Fibroblast of skin of left biceps (primary cell): ENCODE data around the gene PTGIS.
A peak's percentile ranks its signal among the peaks of the same experiment; 100 is the strongest.

Source experiments
- DNase-seq, 2 experiments: peaks; one replicate each; pipeline ENCODE4 v3.0.0-alpha.2; 2013; ENCODE audit warnings: low read depth in 2 of 2

The PTGIS gene

DNA sequence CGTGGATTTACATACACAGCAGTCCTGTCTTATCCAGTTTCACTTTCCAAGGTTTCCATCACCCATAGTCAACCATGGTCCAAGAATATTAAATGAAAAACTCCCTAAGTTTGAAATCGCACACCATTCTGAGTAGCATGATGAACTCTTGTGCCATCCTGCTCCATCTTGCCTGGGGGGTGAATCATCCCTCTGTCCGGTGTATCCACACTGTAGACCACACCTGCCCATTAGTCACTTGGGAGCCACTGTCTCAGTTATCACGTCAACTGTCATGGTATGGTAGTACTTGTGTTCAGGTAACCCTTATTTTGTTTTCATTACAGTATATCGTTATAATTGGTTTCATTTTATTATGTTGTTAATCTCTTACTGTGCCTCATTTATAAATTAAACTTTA lies 38.5 kb downstream of the PTGIS start:
- DNase-seq: no peak

DNA sequence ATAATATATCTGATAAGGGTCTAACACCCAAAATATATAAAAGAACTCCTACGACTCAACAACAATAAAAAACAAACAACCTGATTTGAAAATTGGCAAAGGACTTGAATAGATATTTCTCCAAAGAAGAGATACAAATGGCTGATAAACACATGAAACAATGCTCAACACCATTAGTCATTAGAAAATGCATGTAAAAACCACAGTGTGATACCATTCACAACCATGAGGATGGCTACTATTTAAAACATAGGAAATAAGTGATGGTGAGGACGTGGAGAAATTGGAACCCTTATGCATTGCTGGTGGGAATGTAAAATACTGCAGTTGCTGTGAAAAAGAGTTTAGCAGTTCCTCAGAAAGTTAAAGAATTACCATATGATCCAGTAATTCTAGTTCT lies 41.4 kb downstream of the PTGIS start:
- DNase-seq: no peak

DNA sequence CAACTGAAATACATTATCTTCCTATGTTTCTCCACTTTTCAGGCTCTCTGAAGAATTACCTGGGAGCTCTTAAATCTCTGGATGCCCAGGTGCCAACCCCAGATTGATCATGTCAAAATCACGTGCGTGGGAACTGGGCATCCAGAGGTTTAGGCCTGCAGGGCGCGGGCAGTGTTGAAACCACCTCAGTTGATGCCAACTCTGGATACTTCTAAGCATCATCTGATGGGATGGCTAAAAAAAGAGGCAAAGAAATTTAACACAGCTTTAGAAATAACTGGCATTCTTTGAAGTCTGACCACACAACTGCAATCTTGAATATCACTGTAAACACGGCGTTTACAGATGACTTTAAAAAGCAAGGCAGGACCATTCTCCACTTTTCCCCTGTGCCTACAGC lies 41.9 kb downstream of the PTGIS start:
- no peak for DNase-seq

DNA sequence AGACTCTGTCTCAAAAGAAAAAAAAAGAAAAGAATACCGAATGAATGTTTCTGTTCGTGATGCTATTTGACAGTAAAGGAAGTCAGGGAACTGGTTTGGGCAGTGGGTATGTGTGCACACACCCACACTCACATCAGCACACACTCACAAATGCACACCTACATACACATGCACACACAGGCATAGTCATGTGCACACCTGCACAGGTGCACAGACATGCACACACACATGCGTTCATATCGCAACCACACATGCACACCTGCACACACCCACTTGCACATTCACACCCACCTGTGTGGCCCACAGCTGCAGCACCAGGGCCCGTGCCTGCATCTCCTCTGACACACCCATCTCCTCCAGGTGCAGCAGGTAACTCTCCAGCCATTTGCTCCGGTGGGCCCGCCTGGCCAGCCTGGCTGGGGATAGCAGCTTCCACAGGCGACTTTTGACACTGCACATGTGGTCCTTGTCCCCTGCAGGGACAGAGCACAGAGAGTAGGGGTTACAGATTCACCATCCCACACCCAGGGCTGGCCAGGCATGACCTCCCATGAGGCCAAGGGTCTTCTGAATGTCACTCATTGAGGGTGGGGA lies 44.1 kb downstream of the PTGIS start:
- DNase-seq: no peak

DNA sequence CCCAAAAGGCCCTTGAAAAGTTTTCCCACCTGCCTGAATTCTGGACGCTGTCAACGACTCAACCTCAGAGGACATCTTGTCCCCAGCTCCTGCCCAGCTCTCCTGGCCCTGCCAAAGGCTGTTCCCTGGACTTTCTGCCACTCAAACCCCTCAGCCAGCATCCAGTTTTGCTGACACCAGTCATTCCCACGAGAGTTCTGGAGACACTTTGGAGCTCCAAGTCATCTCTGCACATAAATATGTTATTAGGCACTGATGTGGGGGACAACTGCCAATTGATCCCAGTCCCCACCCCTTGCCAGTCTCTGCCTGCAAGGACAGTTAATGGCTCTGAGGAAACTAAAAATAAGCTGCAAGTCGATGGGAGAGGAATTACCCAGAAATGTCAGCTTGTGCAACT lies 46.6 kb downstream of the PTGIS start:
- DNase-seq: no peak

DNA sequence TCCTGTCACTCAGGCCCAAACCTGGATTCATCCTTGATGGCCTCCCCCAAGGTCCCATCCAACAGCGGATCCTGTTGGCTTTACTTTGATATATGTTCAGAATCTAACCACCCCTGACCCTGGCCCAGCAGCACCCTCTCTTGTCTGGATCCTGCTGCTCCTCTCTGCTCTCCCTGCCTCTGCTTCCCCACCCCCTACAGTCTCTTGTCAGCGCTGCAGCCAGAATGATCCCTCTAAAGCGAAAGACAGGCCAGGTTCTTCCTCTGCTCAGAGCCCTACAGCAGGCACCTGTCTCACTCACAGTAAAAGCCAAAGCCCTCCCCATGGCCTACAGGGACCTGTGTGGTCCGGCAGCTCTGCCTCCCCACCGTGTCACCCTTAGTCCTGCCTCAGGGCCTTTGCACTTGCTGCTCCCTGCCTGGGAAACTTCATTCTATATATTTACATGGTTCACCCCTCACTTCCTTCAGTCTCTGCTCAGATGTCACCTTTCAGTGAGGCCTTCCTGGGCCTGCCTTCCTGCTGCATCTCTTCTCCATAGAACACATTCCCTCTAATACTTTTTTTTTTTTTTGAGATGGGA lies 48.1 kb downstream of the PTGIS start:
- DNase-seq: no peak

DNA sequence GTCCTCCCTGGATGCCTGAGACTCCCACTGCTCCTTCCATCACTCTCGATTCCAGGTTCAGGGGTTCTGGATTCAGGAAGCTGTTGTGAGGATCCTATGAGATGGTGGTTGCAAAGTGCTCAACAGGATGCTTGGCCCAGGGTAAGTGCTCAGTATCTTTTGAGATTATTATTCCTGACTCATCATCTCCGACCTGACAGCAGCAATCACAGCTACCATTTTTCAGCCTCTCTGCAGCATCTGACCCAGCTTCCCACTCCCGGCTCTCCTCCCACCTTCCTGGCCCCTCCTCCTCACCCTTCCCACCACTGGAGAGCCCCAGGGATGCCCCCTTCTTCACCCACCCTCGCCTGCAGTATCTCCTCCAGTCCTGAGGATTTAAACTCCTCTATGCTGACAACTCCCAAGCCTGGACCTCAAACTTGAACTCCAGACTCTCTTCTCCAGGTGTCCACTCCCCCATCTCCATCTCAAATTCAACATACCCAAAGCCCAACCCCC lies 48.7 kb downstream of the PTGIS start:
- DNase-seq: no peak

DNA sequence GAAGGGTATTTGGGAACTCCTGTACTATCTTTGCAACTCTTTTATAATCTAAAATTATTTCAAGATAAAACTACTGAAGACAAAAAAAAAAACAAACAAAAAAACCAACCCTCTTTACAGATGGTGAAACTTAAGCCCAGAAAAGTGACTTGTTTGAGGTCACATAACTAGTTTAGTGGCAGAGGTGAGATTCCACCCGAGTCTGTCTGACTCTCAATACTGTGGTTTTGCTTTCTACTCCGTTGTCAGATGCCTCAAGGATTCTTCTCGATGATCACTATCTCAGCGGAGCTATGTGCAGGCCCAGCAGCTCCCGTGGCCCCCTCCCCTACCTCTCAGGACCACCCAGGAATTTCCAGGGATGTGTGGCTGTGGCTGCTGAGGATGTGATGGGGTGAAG lies 49.4 kb downstream of the PTGIS start:
- no peak for DNase-seq

DNA sequence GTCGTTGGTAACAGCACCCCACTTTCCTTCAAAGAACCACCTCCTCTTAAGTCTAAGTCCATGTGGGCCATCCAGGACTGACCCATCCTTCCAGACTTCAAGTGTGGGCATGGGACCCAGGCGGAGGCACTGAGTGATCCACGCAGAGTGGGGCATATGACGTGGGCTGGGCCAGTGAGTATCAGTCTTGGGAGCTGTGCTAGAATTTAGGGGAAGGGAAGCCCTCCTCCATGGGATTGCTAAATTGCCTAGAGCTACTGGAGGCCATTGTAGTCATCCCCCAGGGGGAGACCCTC lies 50.2 kb downstream of the PTGIS start:
- no peak for DNase-seq

DNA sequence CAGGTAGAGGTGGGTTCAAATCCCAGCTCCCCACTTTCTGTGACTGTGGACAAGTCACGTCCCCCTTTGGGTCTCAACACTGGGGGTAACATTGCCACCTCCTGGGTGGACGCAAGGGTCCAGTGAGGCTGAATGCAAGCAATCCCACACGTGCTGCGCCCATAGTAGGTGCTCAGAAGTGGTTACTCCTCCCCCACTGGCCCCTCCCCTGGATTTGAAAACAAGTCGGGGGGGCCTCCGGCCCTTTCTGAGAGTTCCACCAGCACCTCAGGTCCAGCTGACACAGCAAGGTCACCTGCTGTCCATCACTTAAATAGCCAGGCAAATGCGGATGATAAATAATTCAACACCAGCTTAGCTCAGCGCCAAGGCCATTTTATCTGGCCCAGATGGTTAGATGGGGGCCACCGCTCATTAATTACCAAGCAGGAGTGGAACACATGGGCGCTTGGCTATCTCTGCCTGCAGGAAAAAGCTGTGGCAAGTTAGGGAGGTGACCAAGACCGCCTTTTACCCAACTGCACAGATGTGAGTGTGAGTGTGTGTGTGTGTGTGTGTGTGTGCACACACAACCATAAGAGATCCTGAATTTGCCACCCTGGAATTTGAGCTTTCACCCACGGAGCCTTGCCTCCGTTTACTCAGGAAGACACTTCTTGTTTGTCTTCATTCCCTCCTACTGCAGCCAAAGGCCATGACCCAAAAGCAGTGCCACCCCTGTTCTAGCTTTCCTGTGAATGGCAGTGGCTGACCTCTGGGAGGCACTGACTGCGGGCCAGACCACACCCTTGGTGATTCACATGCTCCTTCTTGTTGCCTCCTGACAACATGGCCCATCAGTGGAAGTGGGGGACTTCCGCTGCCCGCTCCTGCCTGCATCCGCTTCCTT lies 50.8 kb downstream of the PTGIS start:
- no peak for DNase-seq

DNA sequence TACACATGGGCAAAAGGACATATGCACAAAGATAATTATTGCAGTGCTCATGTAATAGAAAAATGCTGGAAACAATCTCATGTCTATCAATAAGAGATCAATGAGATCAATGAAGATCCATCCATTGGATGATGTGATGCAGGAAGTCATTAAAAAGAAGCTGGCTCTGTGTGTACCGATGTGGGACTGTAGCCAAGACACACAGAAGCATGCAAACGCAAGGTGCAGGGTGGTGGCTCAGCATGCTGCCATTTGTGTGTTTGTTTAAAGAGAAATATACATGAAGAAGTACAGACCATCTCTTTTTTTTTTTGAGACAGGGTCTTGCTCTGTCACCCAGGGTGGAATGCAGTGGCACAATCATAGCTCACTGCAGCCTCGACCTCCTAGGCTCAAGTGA lies 52.4 kb downstream of the PTGIS start:
- DNase-seq: no peak

DNA sequence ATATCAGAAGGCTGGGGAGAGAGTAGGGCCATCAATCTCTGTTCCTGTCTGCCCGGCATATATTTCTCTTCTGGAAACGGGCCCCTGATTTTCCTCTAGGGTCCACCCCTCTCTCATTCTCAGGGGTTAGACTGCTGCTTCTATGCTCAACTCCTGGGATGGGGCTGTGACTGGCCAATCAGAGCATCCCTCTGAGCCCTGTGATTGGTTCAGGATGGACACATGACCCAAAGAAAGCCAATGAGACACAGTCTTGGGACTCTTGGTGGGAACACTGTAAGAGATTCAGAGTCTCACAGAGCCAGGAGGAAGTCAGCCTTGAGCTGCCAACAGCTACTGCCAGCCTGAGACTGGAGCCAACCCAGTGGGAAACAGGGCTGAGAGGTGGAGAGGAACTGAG lies 54.4 kb downstream of the PTGIS start:
- DNase-seq: no peak

DNA sequence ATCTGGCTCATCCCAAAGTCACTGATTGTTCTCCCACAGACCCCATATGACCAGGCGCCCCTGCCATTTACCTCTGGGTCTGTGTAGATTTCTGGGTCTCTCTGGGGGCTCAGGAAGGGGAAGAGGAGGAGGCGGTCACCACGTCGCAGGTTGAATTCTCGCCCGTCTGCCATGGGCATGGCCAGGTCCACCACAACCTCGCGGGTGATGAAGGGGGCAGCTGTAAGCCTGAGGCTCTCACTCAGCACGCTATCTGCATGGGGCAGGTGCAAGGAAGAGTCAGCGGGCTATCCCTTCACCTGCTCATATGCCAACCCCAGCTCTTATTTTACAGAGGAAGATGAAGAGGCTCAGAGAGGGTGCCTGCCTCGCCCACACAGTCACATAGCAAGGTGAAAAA lies 54.9 kb downstream of the PTGIS start:
- DNase-seq: no peak

DNA sequence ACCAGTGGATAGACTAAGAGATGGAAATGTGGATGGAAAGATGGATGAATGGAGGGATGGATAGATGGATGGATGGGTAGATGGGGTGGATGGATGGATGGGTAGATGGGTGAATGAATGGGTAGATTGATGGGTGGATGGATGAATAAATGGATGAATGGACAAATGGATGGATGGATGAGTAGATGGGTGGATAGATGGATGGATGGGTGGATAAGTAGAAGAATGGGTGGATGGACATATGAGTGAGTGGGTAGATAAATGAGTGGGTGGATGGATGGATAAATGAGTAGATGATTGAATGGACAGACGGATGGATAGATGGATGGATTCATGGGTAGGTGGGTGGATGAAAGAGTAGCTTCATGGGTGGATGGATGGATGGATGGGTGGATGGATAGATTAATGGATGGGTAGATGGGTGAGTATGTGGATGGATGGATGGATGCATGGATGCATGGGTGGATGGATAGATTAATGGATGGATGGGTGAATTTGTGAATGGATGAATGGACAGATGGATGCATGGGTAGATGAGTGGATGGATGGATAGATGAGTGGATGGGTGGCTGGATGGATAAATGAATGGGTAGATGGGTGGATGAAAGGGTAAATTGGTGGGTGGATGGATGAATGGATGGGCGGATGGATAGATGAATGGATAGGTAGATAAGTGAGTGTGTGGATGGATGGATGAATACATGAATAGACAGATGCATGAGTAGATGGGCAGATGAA lies 56.0 kb downstream of the PTGIS start:
- no peak for DNase-seq

DNA sequence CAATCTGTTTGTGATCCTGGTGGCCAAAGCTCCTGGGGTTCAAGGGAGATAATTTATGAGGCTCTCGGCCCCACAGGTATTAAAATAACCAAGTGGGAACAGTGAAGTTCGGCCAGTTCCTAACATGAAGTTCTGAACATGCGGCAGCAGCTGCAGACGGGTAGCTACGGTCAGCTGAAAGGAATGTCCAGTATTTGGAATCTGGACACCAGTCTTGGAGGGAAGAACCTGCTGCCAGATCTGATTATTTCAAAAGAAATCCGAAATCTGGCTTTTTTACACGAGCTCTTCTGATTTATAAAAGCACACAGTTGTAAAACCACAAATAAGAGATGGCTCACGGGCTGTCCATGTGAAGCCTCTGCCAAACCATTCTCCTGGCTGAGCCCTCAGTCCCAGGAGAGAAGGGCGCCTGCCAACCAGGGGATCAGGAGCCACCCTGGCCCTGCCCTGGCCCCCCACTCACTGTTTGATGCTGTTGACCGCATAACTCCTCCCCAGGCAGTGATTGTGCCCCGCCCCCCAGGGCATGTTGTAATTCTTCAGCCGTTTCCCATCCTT lies 57.3 kb downstream of the PTGIS start:
- DNase-seq: peak; percentile 45 to 55

DNA sequence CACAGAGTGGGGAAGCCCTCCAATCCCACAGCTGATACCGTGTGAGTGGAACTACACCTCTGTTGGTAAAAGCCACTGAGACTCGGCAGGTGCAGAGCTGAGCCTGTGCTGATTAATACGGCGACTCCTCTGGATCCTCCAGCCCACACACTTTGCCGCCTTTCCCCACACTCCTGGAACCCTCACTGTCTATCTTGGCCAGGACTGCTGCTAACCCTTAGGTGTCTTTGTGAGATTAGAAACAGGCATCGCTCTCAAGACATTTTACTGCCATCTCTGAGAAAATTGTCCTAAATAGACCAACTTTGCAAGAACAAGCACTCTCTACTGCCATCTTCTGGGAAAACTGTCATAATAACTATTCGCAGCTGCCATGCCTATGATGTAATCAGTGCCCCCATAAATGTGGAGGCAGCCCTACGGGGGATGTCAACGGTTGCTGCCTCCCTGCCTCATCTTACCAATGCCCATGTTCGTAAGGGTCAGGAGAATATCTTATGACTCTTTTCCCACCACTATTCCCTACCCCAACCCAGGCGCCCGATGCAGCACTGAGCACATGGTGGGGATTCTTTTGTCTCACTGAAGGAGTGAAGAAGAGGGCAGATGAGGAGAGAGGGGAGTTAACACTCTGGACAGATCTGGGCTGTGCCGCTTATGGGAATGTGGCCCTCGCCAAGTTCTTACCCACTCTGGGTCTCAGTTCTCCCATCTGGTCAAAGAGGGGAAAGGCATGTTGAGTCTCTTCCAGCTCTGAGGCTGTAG lies 59.3 kb downstream of the PTGIS start:
- DNase-seq: no peak

DNA sequence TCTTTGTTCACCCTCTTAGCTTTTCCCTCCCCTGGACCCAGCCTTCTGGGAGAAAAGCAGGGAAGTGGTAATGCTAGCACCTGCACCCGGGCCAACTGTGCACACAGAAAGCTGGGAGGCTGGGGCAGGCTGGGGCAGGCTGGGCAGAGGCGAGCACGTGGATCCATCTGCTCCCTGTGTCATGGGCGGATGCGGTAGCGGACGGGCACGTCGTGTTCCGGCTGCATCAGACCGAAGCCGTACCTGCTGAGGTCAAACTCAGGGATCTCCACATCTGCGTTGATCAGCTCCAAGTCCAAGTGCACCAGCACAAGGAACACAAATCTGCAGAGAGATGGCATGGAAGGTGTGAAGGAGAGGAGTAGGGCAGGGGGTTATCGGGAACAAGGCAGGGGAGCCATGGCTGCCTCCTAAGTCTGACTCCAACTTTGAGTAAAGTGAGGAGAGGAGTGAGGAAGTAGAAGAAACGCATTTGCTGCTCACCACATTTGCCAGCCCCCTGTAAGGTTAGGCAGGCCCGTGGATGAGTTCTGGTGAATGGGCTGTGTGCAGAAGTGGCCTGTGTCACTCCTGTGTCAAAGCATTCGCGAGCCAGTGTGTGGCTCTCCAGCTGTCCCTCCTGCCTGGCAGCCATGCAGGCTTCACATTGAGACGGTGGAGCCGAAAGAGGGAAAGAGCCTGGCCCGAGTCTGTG lies 60.0 kb downstream of the PTGIS start:
- DNase-seq: no peak

DNA sequence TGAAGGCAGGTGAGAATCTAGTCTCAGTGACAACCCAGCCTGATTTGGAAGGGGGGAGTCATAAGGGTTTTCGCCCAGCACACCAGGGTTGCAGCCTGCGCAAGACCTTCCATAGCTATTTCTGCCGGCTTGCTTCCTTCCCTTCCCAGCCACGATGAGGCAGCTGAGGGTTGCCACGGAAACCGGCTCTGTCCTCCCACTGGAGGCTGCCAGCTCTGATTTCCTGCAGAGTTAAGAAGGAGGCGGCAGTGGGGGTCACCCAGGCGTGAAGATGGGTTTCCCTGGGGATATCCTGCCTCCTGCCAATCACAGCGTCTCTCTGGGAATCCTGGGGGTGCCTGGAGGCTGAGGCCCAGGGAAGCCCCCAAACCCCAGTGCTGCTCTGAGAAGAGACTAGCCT lies 62.4 kb downstream of the PTGIS start:
- no peak for DNase-seq

DNA sequence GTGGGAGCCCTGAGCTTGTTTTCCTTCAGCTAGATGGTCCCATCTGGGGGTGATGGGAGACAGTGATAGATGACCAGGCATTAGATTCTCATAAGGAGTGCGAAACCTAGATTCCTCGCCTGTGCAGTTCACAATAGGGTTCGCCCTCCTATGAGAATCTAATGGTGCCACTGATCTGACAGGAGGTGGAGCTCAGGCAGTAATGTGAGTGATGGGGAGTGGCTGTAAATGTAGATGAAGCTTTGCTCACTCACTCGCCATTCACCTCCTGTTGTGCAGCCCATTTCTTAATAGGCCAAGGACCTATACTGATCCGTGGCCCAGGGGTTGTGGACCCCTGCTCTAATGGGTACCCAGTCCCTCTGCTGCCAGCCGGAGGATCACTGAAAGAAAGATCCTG lies 64.8 kb downstream of the PTGIS start:
- DNase-seq: no peak

DNA sequence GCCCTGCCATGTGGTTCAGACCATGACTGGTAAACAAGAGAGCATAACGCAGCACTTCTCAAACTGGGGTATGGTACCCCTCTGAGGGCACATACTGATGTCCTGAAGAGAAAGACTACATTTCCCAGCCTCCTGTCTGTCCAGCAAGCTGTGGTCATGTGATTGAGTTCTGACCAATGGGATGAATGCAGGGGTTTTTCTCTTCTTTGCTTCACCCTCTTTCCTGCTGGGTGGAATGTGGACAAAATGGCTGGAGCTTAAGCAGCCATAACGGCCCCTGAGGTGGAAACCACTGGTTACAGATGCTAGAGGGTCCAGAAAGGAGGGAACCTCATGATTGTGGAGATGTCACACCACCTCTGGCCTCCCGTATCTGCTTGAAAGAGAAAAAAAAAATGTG lies 66.0 kb downstream of the PTGIS start:
- DNase-seq: no peak

DNA sequence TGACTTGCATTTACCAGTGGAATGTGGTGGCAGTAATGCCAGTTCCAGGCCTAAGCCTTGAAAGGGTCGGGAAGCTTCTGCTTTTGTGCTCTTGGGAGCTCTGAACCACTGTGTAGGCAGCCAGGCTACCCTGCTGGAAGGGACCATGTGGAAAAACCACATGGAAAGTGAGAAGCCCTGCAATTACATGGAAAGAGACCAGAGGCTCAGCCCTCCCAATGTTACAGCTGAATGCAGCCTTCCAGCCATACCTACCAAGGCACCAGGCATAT lies 70.6 kb downstream of the PTGIS start:
- DNase-seq: no peak
